ENCODE measurements around the gene ZNHIT3. TPM values are rescaled to one million over a fixed set of nuclear protein-coding genes. Genes with fewer than 3 reads are reported as not detected.

The ZNHIT3 gene
- total RNA-seq, 1 donor: 17.7 TPM

DNA sequence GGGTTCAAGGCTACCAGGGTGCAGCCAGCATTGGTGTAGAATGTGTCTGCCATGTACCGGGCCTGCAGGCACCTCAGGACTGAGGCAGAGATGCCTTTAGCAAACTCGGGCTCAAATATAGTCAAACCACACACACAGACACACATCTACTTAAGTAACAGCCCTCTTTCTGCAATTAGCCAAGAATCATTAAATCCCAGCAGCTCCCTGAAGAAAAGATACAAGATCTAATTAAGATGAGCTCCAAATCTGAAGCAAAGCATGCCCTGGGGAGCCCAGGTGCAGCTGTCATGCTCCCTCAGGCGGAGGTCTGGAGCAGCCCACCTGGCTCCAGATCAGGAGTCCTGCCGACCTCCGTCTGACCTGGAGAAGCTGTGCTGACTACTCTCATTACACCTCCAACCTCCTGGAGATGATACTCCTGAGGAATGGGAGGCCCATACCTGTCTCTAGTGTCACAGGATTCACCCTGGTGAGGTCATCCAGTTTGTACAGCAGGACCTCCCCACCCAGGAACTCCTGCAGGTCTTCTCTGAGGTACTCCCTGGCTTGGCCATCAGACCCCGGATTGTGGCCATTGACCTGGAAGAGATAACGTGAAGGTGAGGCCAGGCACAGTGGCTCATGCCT, 41.3 kb downstream of the ZNHIT3 start:
- TF ChIP-seq, protein P1, sequence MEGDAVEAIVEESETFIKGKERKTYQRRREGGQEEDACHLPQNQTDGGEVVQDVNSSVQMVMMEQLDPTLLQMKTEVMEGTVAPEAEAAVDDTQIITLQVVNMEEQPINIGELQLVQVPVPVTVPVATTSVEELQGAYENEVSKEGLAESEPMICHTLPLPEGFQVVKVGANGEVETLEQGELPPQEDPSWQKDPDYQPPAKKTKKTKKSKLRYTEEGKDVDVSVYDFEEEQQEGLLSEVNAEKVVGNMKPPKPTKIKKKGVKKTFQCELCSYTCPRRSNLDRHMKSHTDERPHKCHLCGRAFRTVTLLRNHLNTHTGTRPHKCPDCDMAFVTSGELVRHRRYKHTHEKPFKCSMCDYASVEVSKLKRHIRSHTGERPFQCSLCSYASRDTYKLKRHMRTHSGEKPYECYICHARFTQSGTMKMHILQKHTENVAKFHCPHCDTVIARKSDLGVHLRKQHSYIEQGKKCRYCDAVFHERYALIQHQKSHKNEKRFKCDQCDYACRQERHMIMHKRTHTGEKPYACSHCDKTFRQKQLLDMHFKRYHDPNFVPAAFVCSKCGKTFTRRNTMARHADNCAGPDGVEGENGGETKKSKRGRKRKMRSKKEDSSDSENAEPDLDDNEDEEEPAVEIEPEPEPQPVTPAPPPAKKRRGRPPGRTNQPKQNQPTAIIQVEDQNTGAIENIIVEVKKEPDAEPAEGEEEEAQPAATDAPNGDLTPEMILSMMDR (IDR thresholded peaks at IDR 0.05; ENCODE audit: insufficient read depth, low read depth, low read length): no peak
- DNase-seq (ENCODE audit: low read depth): no peak
- H3K4me3 ChIP-seq (ENCODE audit: low read depth, low read length): no peak overlapping the region

DNA sequence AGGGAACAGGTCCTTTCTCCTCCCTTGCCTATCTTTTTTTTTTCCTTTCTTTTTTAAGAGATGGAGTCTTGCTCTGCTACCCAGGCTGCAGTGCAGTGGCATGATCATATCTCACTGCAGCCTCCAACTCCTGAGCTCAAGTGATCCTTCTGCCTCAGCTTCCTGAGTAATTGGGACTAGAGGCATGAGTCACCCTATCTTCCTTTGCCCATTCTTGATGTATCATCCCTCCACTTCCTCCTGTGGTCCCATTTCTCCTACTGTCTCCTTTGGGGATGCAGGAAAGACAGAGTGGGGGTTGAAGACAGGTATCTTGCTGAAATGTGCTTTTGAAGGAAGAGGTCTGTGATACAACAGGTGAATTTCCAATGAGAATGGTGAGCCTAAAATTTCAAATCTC, 42.6 kb downstream of the ZNHIT3 start:
- TF ChIP-seq, protein P1 (IDR thresholded peaks at IDR 0.05; ENCODE audit: insufficient read depth, low read depth, low read length): no peak
- DNase-seq (ENCODE audit: low read depth): peak; percentile 3
- no peak overlapping the region for H3K4me3 ChIP-seq (ENCODE audit: low read depth, low read length)

DNA sequence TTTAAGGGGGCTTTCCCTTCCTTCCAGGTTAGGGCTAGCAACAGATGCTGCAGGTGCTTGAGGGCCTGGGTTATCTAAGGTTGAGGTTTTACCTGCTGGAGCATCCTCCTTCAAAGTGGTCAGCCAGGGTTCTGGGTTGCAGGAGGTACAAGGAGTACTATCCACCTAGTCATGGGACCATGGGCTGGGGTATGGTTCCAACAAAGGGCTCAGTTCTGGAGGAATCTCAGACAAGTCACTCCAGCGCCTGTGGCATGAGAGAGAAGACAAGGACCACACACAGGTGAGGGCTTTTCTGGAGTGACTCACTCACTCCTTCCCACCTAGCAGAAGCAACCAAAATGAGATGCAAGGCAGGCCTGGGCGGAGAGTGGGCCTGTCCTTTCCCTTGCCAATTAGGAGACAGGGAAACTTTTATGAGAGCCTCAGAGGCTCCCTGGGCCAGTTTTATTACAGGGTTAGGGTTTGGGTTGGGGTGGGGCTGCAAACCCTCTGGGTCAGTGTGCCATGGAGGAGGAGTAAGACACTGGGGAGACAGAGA, 46.0 kb downstream of the ZNHIT3 start:
- TF ChIP-seq, protein P1 (IDR thresholded peaks at IDR 0.05; ENCODE audit: insufficient read depth, low read depth, low read length): no peak
- DNase-seq (ENCODE audit: low read depth): no peak

DNA sequence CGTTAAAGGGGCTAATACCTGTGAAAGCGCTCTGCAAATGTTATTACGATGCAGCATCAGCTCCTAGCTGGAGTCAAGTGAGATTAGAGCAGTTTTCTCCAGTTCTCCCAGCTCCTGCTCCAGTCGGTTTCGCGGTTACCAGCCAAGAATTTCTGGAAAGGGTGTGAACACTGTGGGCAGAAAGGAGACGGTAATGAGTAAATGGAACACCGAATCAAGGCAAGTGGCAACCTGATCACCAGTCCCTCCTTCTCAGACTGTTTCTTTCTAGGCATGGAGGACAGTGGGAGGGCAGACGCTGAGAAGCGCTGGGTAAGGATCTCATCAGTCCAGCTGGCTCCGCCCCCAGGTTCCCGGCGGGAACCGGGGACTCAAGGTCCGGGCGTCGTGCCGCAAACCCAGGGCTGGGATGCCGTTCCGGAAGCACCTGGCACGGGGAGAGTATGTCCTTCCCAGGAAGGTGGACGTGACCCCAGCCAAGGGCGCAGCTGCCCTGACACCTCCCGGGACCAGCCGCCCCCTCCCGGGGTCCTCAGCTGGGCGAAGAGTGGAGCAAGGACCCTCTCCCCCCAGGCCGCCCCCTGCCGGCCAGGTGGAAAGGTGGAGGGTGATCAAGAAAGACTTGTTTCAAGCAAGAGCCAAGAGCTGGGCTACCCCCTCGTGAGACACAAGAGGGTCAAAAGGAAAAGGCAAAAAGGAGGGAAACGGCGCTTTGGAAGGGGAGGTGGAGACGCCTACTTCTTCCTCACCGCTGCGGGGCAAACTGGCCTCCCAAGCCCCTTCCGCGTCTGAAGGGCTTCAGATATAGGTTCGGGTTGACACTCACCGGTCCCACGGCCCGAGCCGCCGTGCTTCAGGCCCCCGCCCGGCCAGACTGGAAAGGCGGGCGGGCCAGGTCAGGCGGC, 47.7 kb downstream of the ZNHIT3 start:
- TF ChIP-seq, protein P1 (IDR thresholded peaks at IDR 0.05; ENCODE audit: insufficient read depth, low read depth, low read length): peak; percentile 63
- peak; percentile 44 for DNase-seq (ENCODE audit: low read depth)
- peak overlapping the region; percentile 97 for H3K4me3 ChIP-seq (ENCODE audit: low read depth, low read length)

More for the DNA sequence above, 46.0 kb downstream of the ZNHIT3 start:
- no peak overlapping the region for H3K4me3 ChIP-seq (ENCODE audit: low read depth, low read length)

DNA sequence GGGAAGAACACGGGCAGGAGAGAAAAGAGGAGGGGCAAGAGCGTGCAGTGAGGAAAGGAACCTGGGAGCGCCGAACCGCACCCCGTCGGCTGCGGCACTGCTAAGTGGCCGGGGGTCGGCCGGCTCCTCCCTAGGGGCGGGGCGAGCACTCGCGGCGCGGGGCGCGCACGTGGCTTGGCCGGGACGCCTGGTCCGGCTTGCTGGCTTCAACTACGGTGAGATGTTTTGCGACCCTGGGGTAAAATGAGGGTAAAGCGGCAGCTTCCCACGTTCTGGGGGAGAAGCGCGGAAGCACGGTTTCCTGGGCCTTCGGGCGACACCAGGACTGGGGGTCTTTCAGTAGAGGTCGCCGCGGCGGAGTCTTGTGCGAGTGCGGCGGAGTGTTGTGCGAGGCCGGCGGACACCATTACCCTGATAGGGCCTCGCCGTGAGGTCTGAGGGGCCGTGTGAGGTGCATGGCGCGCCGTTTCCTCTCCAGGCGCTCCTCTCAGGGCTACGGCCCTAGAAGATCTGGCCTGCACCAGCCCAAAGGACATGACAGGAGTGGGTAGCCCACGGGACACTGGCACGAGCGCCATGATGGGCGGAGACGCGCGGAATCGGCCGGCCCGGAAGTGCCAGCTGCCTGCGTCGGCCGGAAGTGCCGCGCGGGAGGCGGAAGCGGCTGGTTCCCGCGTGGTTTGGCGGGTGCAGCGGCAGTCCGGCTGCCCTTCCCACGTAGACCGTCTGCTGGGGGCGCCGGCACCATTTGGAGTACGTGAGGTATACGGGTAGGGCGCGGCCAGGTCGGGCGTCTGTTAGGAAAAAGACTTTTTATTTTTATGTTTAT, 48.6 kb downstream of the ZNHIT3 start, which contains the start of the genes MYO19 and PIGW:
Gene MYO19, minus strand, starts transcription at position 29 of the 829 bp plus-strand sequence. CDS start 2,330 bp downstream, outside the sequence.
Gene PIGW, plus strand, starts transcription at position 148 of the 829 bp plus-strand sequence. CDS start 2,115 bp downstream, outside the sequence.
- TF ChIP-seq, protein P1 (IDR thresholded peaks at IDR 0.05; ENCODE audit: insufficient read depth, low read depth, low read length): no peak
- peak within 1 kb of the TSS; percentile 97 for H3K4me3 ChIP-seq (ENCODE audit: low read depth, low read length)
- peak; percentile 88 for DNase-seq (ENCODE audit: low read depth)

DNA sequence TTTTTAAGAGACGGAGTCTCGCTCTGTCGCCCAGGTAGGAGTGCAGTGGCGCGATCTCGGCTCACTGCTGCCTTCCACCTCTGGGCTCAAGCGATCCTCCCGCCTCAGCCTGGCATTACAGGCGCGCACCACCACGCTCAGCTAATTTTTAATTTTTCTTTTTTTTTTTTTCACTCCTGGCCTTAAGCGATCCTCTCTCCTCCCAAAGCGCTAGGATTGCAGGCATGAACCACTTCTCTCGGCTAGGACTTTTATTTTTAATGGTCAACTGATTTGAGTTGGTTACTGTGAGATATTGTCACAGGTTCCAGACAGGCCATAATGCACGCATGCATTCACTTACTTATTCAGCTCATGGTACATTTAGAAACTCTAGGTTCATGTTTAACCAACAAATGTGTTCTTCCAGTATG, 49.2 kb downstream of the ZNHIT3 start:
- peak overlapping the region; percentile 97 for H3K4me3 ChIP-seq (ENCODE audit: low read depth, low read length)
- DNase-seq (ENCODE audit: low read depth): peak; percentile 3
- TF ChIP-seq, protein P1 (IDR thresholded peaks at IDR 0.05; ENCODE audit: insufficient read depth, low read depth, low read length): no peak

Measured in fibroblast of villous mesenchyme (primary cell).